Measurements from ENCODE around the gene MACF1.
"Not testable (repeated sequence)": the region's sequence is repeated elsewhere in the genome, so short reads cannot be mapped to it uniquely, and the experiment has no call there.

The MACF1 gene

GRCh38 chr1:39493043-39493810, 288.7 kb downstream of the MACF1 start:
- DNase-seq; H3K9me3 ChIP-seq (ENCODE audit: control extremely low read depth in 1 of 5, control insufficient read depth in 4 of 5, insufficient read depth in 2 of 5, low read depth in 1 of 5, low read length in 4 of 5); H3K36me3 ChIP-seq (ENCODE audit: control insufficient read depth in 4 of 4, insufficient read depth in 4 of 4, low read length in 3 of 4); H3K27ac ChIP-seq (ENCODE audit: insufficient read depth in 1 of 2, low read depth in 1 of 2, low read length in 2 of 2, poor library complexity in 1 of 2, severe bottlenecking in 2 of 2); POLR2A ChIA-PET; H3K4me3 ChIP-seq (ENCODE audit: control insufficient read depth in 1 of 7, extremely low read depth in 1 of 7, insufficient read depth in 4 of 7, low read depth in 2 of 7, low read length in 6 of 7): not testable (repeated sequence)
- Histone ChIP-seq H3K4me1 (ENCODE audit: control extremely low read depth in 1 of 4, control insufficient read depth in 4 of 4, insufficient read depth in 4 of 4, low read length in 3 of 4) (peaks cover 0 to 15% (median 12%) of the 10 kb centered on the region in 4 experiments), H3K27me3 (replicated peaks in 2 of 5; ENCODE audit: control insufficient read depth in 4 of 5, insufficient read depth in 5 of 5, low read length in 4 of 5) (peaks cover 0 to 47% (median 11%) of the 10 kb centered on the region in 5 experiments)
- WGBS (ENCODE audit: insufficient coverage) = 93% methylated on average over 8 of the region's 13 CpGs
- CTCF ChIA-PET = interaction anchor here (2.3 kb wide), 1 partner anchor 46 kb away, joined by 10 read pairs; no protein-coding TSS in a partner anchor

- CTCF ChIA-PET = interaction anchor here (2.3 kb wide), 1 partner anchor 45 kb away, joined by 10 read pairs; no protein-coding TSS in a partner anchor
Observed at GRCh38 chr1:39494671-39495410, 290.3 kb downstream of the MACF1 start.

GRCh38 chr1:39496520-39496919, 292.0 kb downstream of the MACF1 start:
- POLR2A ChIA-PET; H3K27ac ChIP-seq (ENCODE audit: insufficient read depth in 1 of 2, low read depth in 1 of 2, low read length in 2 of 2, poor library complexity in 1 of 2, severe bottlenecking in 2 of 2); H3K4me1 ChIP-seq (ENCODE audit: control extremely low read depth in 1 of 4, control insufficient read depth in 4 of 4, insufficient read depth in 4 of 4, low read length in 3 of 4); CTCF ChIA-PET; H3K9me3 ChIP-seq (ENCODE audit: control extremely low read depth in 1 of 5, control insufficient read depth in 4 of 5, insufficient read depth in 2 of 5, low read depth in 1 of 5, low read length in 4 of 5); DNase-seq; H3K36me3 ChIP-seq (ENCODE audit: control insufficient read depth in 4 of 4, insufficient read depth in 4 of 4, low read length in 3 of 4); H3K4me3 ChIP-seq (ENCODE audit: control insufficient read depth in 1 of 7, extremely low read depth in 1 of 7, insufficient read depth in 4 of 7, low read depth in 2 of 7, low read length in 6 of 7): not testable (repeated sequence)
- 100% methylated on average over 1 of the region's 5 CpGs for WGBS (ENCODE audit: insufficient coverage)
- peaks cover 0 to 29% (median 8%) of the 10 kb centered on the region in 5 experiments for H3K27me3 ChIP-seq (replicated peaks in 2 of 5; ENCODE audit: control insufficient read depth in 4 of 5, insufficient read depth in 5 of 5, low read length in 4 of 5)

More at GRCh38 chr1:39494671-39495410, 290.3 kb downstream of the MACF1 start:
- H3K9me3 ChIP-seq (ENCODE audit: control extremely low read depth in 1 of 5, control insufficient read depth in 4 of 5, insufficient read depth in 2 of 5, low read depth in 1 of 5, low read length in 4 of 5) = no peaks in the 10 kb centered on the region
- H3K27ac ChIP-seq (ENCODE audit: insufficient read depth in 1 of 2, low read depth in 1 of 2, low read length in 2 of 2, poor library complexity in 1 of 2, severe bottlenecking in 2 of 2) = no peak overlapping the region
- no peak overlapping the region for H3K4me3 ChIP-seq (ENCODE audit: control insufficient read depth in 1 of 7, extremely low read depth in 1 of 7, insufficient read depth in 4 of 7, low read depth in 2 of 7, low read length in 6 of 7)
- POLR2A ChIA-PET = no interaction called here
- WGBS (ENCODE audit: insufficient coverage) = 94% methylated on average over 12 of the region's 14 CpGs
- no peaks in the 10 kb centered on the region for H3K36me3 ChIP-seq (ENCODE audit: control insufficient read depth in 4 of 4, insufficient read depth in 4 of 4, low read length in 3 of 4)
- H3K4me1 ChIP-seq (ENCODE audit: control extremely low read depth in 1 of 4, control insufficient read depth in 4 of 4, insufficient read depth in 4 of 4, low read length in 3 of 4) = peaks cover 0 to 15% (median 12%) of the 10 kb centered on the region in 4 experiments
- H3K27me3 ChIP-seq (replicated peaks in 2 of 5; ENCODE audit: control insufficient read depth in 4 of 5, insufficient read depth in 5 of 5, low read length in 4 of 5) = peaks cover 0 to 46% (median 11%) of the 10 kb centered on the region in 5 experiments
- no peak for DNase-seq

GRCh38 chr1:39497585-39497984, 293.1 kb downstream of the MACF1 start:
- H3K27me3 ChIP-seq (replicated peaks in 2 of 5; ENCODE audit: control insufficient read depth in 4 of 5, insufficient read depth in 5 of 5, low read length in 4 of 5) = peaks cover 0 to 21% (median 8%) of the 10 kb centered on the region in 5 experiments
- peaks cover 0 to 7% (median 1%) of the 10 kb centered on the region in 4 experiments for H3K4me1 ChIP-seq (ENCODE audit: control extremely low read depth in 1 of 4, control insufficient read depth in 4 of 4, insufficient read depth in 4 of 4, low read length in 3 of 4)
- 50% methylated on average over 2 of the region's 5 CpGs for WGBS (ENCODE audit: insufficient coverage)
- CTCF ChIA-PET = no interaction called here
- H3K27ac ChIP-seq (ENCODE audit: insufficient read depth in 1 of 2, low read depth in 1 of 2, low read length in 2 of 2, poor library complexity in 1 of 2, severe bottlenecking in 2 of 2) = no peak overlapping the region
- no peaks in the 10 kb centered on the region for H3K36me3 ChIP-seq (ENCODE audit: control insufficient read depth in 4 of 4, insufficient read depth in 4 of 4, low read length in 3 of 4)
- POLR2A ChIA-PET = no interaction called here
- DNase-seq = no peak
- H3K4me3 ChIP-seq (ENCODE audit: control insufficient read depth in 1 of 7, extremely low read depth in 1 of 7, insufficient read depth in 4 of 7, low read depth in 2 of 7, low read length in 6 of 7) = no peak overlapping the region
- H3K9me3 ChIP-seq (ENCODE audit: control extremely low read depth in 1 of 5, control insufficient read depth in 4 of 5, insufficient read depth in 2 of 5, low read depth in 1 of 5, low read length in 4 of 5) = no peaks in the 10 kb centered on the region

GRCh38 chr1:39498096-39498710, 293.7 kb downstream of the MACF1 start:
- DNase-seq; H3K9me3 ChIP-seq (ENCODE audit: control extremely low read depth in 1 of 5, control insufficient read depth in 4 of 5, insufficient read depth in 2 of 5, low read depth in 1 of 5, low read length in 4 of 5); H3K4me3 ChIP-seq (ENCODE audit: control insufficient read depth in 1 of 7, extremely low read depth in 1 of 7, insufficient read depth in 4 of 7, low read depth in 2 of 7, low read length in 6 of 7); H3K36me3 ChIP-seq (ENCODE audit: control insufficient read depth in 4 of 4, insufficient read depth in 4 of 4, low read length in 3 of 4); POLR2A ChIA-PET; H3K4me1 ChIP-seq (ENCODE audit: control extremely low read depth in 1 of 4, control insufficient read depth in 4 of 4, insufficient read depth in 4 of 4, low read length in 3 of 4); H3K27ac ChIP-seq (ENCODE audit: insufficient read depth in 1 of 2, low read depth in 1 of 2, low read length in 2 of 2, poor library complexity in 1 of 2, severe bottlenecking in 2 of 2); CTCF ChIA-PET: not testable (repeated sequence)
- no CpG with 5 or more reads among the region's 9 CpGs for WGBS (ENCODE audit: insufficient coverage)
- H3K27me3 ChIP-seq (replicated peaks in 2 of 5; ENCODE audit: control insufficient read depth in 4 of 5, insufficient read depth in 5 of 5, low read length in 4 of 5) = peaks cover 0 to 15% (median 2%) of the 10 kb centered on the region in 5 experiments

- H3K27ac ChIP-seq (ENCODE audit: insufficient read depth in 1 of 2, low read depth in 1 of 2, low read length in 2 of 2, poor library complexity in 1 of 2, severe bottlenecking in 2 of 2); H3K4me1 ChIP-seq (ENCODE audit: control extremely low read depth in 1 of 4, control insufficient read depth in 4 of 4, insufficient read depth in 4 of 4, low read length in 3 of 4); H3K9me3 ChIP-seq (ENCODE audit: control extremely low read depth in 1 of 5, control insufficient read depth in 4 of 5, insufficient read depth in 2 of 5, low read depth in 1 of 5, low read length in 4 of 5); POLR2A ChIA-PET; DNase-seq; CTCF ChIA-PET; H3K27me3 ChIP-seq (replicated peaks in 2 of 5; ENCODE audit: control insufficient read depth in 4 of 5, insufficient read depth in 5 of 5, low read length in 4 of 5); H3K36me3 ChIP-seq (ENCODE audit: control insufficient read depth in 4 of 4, insufficient read depth in 4 of 4, low read length in 3 of 4); H3K4me3 ChIP-seq (ENCODE audit: control insufficient read depth in 1 of 7, extremely low read depth in 1 of 7, insufficient read depth in 4 of 7, low read depth in 2 of 7, low read length in 6 of 7): not testable (repeated sequence)
- WGBS (ENCODE audit: insufficient coverage) = 100% methylated on average over 2 of the region's 15 CpGs
Observed at GRCh38 chr1:39498821-39499220, 294.3 kb downstream of the MACF1 start.

- Histone ChIP-seq H3K4me3 (ENCODE audit: control insufficient read depth in 1 of 7, extremely low read depth in 1 of 7, insufficient read depth in 4 of 7, low read depth in 2 of 7, low read length in 6 of 7) (no peak overlapping the region), H3K4me1 (ENCODE audit: control extremely low read depth in 1 of 4, control insufficient read depth in 4 of 4, insufficient read depth in 4 of 4, low read length in 3 of 4) (peaks cover 0 to 7% (median 1%) of the 10 kb centered on the region in 4 experiments), H3K27ac (ENCODE audit: insufficient read depth in 1 of 2, low read depth in 1 of 2, low read length in 2 of 2, poor library complexity in 1 of 2, severe bottlenecking in 2 of 2) (no peak overlapping the region), H3K36me3 (ENCODE audit: control insufficient read depth in 4 of 4, insufficient read depth in 4 of 4, low read length in 3 of 4) (no peaks in the 10 kb centered on the region), H3K9me3 (ENCODE audit: control extremely low read depth in 1 of 5, control insufficient read depth in 4 of 5, insufficient read depth in 2 of 5, low read depth in 1 of 5, low read length in 4 of 5) (no peaks in the 10 kb centered on the region), H3K27me3 (replicated peaks in 2 of 5; ENCODE audit: control insufficient read depth in 4 of 5, insufficient read depth in 5 of 5, low read length in 4 of 5) (peaks cover 0 to 2% (median 0%) of the 10 kb centered on the region in 5 experiments)
- DNase-seq = no peak
- WGBS (ENCODE audit: insufficient coverage) = 100% methylated on average over 4 of the region's 5 CpGs
- CTCF ChIA-PET = no interaction called here
- POLR2A ChIA-PET = no interaction called here
Observed at GRCh38 chr1:39499668-39500067, 295.2 kb downstream of the MACF1 start.
